HG03571 (cell line): Measurements from ENCODE around the gene SHLD2.
"Not testable (repeated sequence)": the region's sequence is repeated elsewhere in the genome, so short reads cannot be mapped to it uniquely, and the experiment has no call there.

Source experiments
- ATAC-seq: cut with Tn5 transposase; IDR thresholded peaks from one replicate; pipeline ENCODE4 v1.9.1; 2021; ENCODE audit not compliant: unreplicated experiment

Gene SHLD2

GRCh38 chr10:87094373-87095235, at the start of gene SHLD2, which contains the start of gene GLUD1:
Gene SHLD2, plus strand, starts transcription at chr10:87095206. Its CDS starts 56,149 bp downstream, at chr10:87151355.
Gene GLUD1, minus strand, starts transcription at chr10:87094843. Its CDS starts 74 bp downstream, at chr10:87094769.
- peak; percentile 64 for ATAC-seq

GRCh38 chr10:87045434-87045938, 49.5 kb upstream of the SHLD2 start:
- ATAC-seq, result no peak

- ATAC-seq, result no peak
Measured at GRCh38 chr10:87053111-87053510, 41.9 kb upstream of the SHLD2 start.

- ATAC-seq, result no peak
Measured at GRCh38 chr10:87053577-87054181, 41.3 kb upstream of the SHLD2 start.

- no peak for ATAC-seq
Measured at GRCh38 chr10:87054373-87055295, 40.4 kb upstream of the SHLD2 start.

- ATAC-seq, result no peak
Measured at GRCh38 chr10:87058171-87058570, 36.8 kb upstream of the SHLD2 start.

GRCh38 chr10:87059401-87059800, 35.6 kb upstream of the SHLD2 start:
- ATAC-seq, result no peak

- no peak for ATAC-seq
Measured at GRCh38 chr10:87060280-87060928, 34.6 kb upstream of the SHLD2 start.

- ATAC-seq, result no peak
Measured at GRCh38 chr10:87064651-87065050, 30.4 kb upstream of the SHLD2 start.

- no peak for ATAC-seq
Measured at GRCh38 chr10:87066178-87066577, 28.8 kb upstream of the SHLD2 start.

GRCh38 chr10:87066865-87067264, 28.1 kb upstream of the SHLD2 start:
- no peak for ATAC-seq

GRCh38 chr10:87068281-87068680, 26.7 kb upstream of the SHLD2 start:
- ATAC-seq, result no peak

GRCh38 chr10:87072449-87072848, 22.6 kb upstream of the SHLD2 start:
- ATAC-seq, result no peak

GRCh38 chr10:87076421-87076820, 18.6 kb upstream of the SHLD2 start:
- ATAC-seq, result not testable (repeated sequence)

GRCh38 chr10:87079106-87079836, 15.7 kb upstream of the SHLD2 start:
- no peak for ATAC-seq

- ATAC-seq, result not testable (repeated sequence)
Measured at GRCh38 chr10:87080621-87081020, 14.4 kb upstream of the SHLD2 start.

- not testable (repeated sequence) for ATAC-seq
Measured at GRCh38 chr10:87081574-87081973, 13.4 kb upstream of the SHLD2 start.

- ATAC-seq, result not testable (repeated sequence)
Measured at GRCh38 chr10:87082219-87082618, 12.8 kb upstream of the SHLD2 start.

- ATAC-seq, result peak; percentile 33
Measured at GRCh38 chr10:87083576-87084290, 11.3 kb upstream of the SHLD2 start.
